GM15510 (cell line): ENCODE measurements around the gene DHX58.

Experiments
- POLR2A ChIP-seq: IDR thresholded peaks from 3 replicates; pipeline ENCODE4 v1.6.1; 2011; ENCODE audit warnings: borderline replicate concordance; ENCODE audit not compliant: insufficient read length; ENCODE audit errors: extremely low read depth

DHX58 gene

DNA sequence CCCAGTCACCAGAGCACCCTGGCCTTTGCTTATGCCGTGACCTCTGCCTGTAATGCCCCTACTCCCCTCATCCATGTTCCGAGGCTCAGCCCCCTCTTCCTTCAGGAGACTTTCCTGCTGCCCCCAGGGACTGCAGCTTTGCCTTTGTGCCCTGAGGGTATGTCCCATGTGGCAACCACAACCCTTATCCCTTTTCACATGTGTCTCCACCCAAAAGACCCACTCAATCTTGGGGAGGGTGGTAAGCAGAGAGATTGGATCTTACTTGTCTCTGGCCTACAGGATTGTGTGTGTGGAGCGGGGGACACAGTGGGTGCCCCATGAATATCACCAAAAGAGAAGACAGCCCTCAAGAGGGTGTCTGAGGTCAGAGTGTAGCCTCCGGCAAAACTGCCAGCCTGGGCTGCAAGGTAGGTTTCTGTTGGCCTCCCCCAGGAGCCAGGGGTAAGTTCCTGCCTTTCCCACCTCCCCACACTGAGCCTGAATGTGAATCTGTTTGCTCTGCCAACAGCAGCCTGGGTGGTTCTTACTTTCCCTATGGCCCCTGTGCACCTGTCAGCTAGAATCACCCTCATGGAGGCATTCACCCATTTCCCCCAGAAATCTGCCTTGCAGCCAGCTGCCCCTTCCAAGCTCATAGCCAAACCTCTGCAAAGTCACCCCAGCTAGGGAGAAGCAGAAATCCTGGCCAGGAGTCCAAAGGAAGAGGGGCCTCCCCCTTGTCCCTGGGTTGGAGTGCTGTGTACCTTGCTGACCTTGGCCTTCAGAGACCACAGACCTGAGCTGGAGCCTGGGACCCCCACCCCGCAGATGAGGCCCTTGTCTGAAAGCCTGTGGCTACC lies 50.6 kb downstream of the DHX58 start:
- no peak for TF ChIP-seq POLR2A

DNA sequence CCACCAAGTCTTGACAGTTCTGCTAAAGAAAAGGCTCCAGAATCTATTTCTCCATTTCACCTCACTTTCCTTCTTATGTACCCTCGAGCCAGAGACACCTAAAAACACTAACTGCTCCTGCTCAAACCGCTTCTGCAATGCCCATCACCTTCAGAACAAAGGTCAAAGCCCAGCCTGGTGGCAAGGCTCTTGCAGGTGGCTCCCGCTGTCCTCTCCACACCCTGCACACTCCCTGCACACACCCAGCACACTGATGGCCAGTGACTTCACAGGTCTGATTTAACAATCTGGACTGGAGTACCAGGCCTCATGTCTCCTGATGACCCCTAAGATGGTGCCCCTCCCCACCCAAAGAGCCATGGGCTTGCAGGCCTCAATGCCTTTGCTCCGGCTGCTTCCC lies 52.3 kb downstream of the DHX58 start:
- no peak for TF ChIP-seq POLR2A

DNA sequence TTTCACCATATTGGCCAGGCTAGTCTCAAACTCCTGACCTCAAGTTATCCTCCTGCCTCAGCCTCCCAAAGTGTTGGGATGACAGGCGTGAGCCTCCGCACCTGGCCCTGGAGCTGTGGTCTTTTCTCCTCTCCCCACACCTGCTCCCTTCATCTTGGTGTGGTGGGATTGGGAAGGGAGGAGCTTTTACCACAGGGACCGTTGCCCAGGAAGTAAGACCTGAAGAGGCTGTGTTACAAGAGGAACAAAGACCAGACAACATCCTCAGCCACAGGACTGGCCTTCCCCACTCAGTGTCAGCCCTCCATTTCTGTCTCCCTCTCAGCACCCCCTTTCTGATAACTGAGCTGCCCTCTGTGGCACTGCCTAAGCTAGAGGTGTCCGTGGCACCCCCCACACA lies 52.7 kb downstream of the DHX58 start:
- no peak for TF ChIP-seq POLR2A

DNA sequence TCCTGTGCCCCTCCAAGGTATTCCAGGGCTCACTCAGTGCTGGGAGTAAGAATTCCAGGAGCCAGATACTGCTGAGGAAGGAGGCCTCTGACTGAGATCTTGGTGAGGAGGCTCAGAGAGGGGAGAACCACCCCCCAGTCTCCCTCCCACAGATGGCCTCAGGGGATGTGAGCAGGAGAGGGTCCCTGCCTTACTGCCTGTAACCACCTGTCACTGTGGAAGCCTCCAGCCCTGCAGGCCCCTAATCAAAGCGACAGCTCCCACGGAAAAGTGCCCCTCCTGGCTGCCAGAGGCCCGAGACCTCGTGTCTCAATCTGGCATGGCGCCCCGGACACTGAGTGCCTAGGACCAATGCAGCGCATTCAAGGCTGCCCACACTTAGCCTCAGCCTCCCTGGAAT lies 54.5 kb downstream of the DHX58 start:
- no peak for TF ChIP-seq POLR2A

DNA sequence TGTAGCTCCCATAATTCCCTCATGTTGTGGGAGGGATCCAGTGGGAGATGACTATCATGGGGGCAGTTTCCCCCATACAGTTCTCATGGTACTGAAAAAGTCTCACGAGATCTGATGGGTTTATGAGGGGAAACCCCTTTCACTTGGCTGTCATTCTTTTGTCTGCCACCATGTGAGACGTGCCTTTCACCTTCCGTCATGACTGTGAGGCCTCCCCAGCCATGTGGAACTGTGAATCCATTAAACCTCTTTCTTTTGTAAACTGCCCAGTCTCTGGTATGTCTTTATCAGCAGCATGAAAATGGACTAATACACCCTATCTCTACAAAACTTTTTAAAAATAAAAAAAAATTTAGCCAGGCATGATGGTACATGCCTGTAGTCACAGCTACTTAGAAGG lies 55.9 kb downstream of the DHX58 start:
- no peak for TF ChIP-seq POLR2A

DNA sequence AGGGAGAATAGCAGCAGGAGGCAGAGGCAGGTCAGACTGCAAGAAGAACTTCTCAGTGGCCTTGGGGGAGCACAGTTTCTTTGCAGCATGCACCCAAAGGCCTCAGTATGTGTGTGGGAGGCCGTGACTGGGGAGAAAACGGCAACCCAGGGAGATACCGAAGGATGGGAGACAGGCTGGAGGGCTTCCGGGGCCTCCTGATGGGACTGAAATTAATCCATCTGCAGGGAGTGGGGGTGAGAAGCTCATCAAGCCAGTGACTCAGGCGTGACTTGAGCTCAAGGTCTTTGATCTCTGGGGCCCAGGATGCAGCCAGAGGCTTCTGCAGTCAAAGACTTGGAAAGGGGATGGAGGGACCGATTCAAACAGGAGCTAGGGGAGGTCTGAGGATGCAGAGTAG lies 57.0 kb downstream of the DHX58 start:
- TF ChIP-seq POLR2A: no peak

DNA sequence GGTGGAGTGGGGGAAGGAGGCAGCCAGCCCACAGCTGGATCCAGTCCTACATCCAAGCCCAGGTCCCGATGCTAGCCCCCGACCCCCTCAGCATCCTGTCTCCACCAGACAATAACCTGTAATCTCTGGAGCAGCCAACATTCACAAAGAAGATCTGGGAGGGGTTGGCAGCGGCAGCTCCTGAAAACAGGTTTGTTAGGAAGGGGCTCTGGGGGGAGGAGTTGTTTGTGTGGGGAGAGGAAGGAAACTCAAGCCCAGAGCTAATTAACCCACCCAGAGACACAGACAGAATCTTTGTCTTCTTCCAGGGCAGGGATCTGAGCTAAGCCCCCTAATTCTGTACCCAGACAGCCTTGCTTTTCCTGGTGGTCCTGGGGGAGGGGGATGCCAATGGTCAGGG lies 57.5 kb downstream of the DHX58 start:
- no peak for TF ChIP-seq POLR2A

DNA sequence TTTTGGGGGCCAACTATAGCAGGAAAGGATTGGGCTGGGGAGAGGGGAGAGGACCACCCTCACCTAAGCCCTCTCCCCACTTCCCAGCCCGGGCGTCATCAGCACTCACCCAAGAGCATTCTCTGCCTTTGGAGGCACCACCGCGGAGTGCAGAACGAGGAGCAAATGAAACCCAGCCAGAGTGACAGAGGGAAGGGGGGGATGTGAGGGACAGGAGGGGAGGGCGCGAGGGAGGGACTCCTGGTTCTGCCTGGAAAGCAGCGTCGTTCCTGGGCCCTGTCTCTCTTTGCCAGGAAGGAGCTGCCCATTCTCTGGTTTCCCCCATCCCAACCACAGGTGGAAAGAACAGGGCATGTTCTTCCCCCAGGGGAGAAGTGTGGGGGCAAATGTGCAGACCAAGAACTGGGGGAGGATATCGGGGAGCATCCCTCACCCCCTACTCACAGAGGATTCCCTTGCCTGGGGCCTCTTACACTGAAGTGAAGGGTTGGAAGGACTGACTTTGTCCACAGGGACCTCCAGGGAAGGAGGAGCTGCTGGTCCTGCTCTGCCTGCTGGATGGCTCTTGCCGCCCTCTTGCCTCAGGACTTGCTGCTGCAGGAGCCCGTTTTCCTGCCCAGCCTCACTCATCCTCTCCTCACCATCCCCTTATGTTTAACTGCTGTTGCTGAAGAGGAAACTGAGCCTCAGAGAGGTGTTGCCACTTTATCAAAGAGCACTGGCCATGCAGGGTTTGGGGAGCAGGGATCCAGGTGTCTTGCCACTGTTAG lies 58.6 kb downstream of the DHX58 start:
- TF ChIP-seq POLR2A: no peak

DNA sequence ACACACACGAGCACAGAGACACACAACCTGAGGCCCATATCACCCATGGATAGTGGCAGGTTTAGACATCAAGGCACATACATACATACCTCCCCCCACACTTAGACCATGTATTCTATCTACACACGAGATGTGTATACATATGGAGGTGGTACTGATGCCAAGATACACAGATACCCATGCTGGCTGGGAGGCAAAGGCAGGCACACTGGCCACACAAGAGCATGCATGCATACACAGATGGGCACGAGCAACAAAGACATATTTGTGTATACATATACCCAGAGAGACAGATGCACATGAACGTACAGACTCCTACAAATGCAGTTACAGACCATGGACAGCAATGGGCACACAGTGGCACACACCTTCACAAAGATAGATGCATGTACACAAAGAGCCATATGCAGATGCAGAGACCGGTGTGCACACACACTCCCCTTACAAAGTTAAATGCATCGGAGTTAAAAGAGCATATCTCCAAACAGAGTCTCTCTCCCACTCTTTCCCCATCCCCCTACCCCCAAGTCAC lies 60.1 kb downstream of the DHX58 start:
- no peak for TF ChIP-seq POLR2A

DNA sequence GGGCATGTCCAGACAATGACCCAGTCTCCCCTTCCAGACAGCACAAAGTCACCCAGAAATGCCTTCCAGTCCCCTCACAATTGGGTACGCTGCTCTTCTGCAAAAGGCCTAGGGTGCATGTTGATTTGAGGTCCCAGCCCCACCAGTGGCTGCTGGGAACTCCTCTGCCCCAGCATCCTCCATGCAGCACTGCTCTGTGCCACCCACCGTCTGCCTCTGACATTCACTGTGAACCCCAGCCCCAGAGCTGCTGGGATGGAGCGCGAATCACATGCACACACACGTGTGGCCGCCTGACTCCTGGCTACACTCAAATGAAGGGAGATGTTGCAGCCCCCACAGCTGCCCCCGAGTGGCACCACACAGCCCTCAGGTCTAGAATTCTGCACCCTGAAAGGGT lies 60.9 kb downstream of the DHX58 start:
- no peak for TF ChIP-seq POLR2A
